HG03039 (cell line): ENCODE measurements around the gene PRIM1.
A peak's percentile ranks its signal among the peaks of the same experiment; 100 is the strongest.
"Not testable (repeated sequence)": the region's sequence is repeated elsewhere in the genome, so short reads cannot be mapped to it uniquely, and the experiment has no call there.

Source experiments
- ATAC-seq: cut with Tn5 transposase; IDR thresholded peaks from one replicate; pipeline ENCODE4 v1.9.1; 2021; ENCODE audit warnings: mild to moderate bottlenecking, moderate library complexity; ENCODE audit not compliant: unreplicated experiment

PRIM1 gene

GRCh38 chr12:56718636-56719035 lies 33.5 kb downstream of the PRIM1 start:
- ATAC-seq, result no peak

- no peak for ATAC-seq
Observed at GRCh38 chr12:56718149-56718548, 34.0 kb downstream of the PRIM1 start.

- no peak for ATAC-seq
Observed at GRCh38 chr12:56716933-56717880, 34.9 kb downstream of the PRIM1 start.

- no peak for ATAC-seq
Observed at GRCh38 chr12:56716458-56716857, 35.7 kb downstream of the PRIM1 start.

- no peak for ATAC-seq
Observed at GRCh38 chr12:56715798-56716197, 36.3 kb downstream of the PRIM1 start.

- ATAC-seq, result no peak
Observed at GRCh38 chr12:56714431-56714929, 37.6 kb downstream of the PRIM1 start.

GRCh38 chr12:56713345-56713744 lies 38.8 kb downstream of the PRIM1 start:
- ATAC-seq, result no peak

GRCh38 chr12:56709759-56710376 lies 42.3 kb downstream of the PRIM1 start:
- ATAC-seq, result no peak

GRCh38 chr12:56704522-56704921 lies 47.6 kb downstream of the PRIM1 start:
- ATAC-seq, result not testable (repeated sequence)

- ATAC-seq, result no peak
Observed at GRCh38 chr12:56699020-56699661, 53.0 kb downstream of the PRIM1 start.

- no peak for ATAC-seq
Observed at GRCh38 chr12:56695327-56696101, 56.6 kb downstream of the PRIM1 start.

GRCh38 chr12:56694161-56694560 lies 58.0 kb downstream of the PRIM1 start:
- ATAC-seq, result no peak

- no peak for ATAC-seq
Observed at GRCh38 chr12:56688846-56689109, 63.3 kb downstream of the PRIM1 start.

- peak; percentile 68 for ATAC-seq
Observed at GRCh38 chr12:56688129-56688845, 63.8 kb downstream of the PRIM1 start, which contains the start of gene PTGES3. Gene PTGES3 (minus strand): TSS chr12:56688284. CDS start chr12:56687999, 285 bp downstream.

- ATAC-seq, result peak; percentile 8
Observed at GRCh38 chr12:56687223-56688128, 64.6 kb downstream of the PRIM1 start.

- ATAC-seq, result no peak
Observed at GRCh38 chr12:56684745-56685359, 67.3 kb downstream of the PRIM1 start.

- no peak for ATAC-seq
Observed at GRCh38 chr12:56682323-56682722, 69.8 kb downstream of the PRIM1 start.
